Keratinocyte (primary cell): ENCODE results near the gene BNC2. TPM values are rescaled to one million over a fixed set of nuclear protein-coding genes. Genes with fewer than 3 reads are reported as not detected.
A peak's percentile ranks its signal among the peaks of the same experiment; 100 is the strongest.

Source experiments
- DNase-seq: peaks from one replicate; pipeline ENCODE4 v3.0.0-alpha.2; 2011; ENCODE audit warnings: low read depth, missing footprints, low spot score
- FAIRE-seq: peaks from 2 replicates; lab custom pipeline; 2011; peaks lifted over from hg19 to GRCh38; lab: Jason Lieb, UNC
- H2AFZ ChIP-seq: 2 replicates; pipeline ENCODE4 v1.6.0; 2012; ENCODE audit warnings: low read length, control low read depth, inconsistent platforms; ENCODE audit not compliant: control insufficient read depth
- H3K27ac ChIP-seq: 2 replicates; pipeline ENCODE4 v1.5.1; 2011; ENCODE audit warnings: low read length; ENCODE audit not compliant: control insufficient read depth, insufficient read depth
- H3K27me3 ChIP-seq: 3 replicates; pipeline ENCODE4 v1.6.0; 2011; ENCODE audit warnings: low read length; ENCODE audit not compliant: control insufficient read depth, insufficient read depth; ENCODE audit errors: extremely low read depth
- H3K36me3 ChIP-seq, 2 experiments: 2 replicates in 1 of 2; 3 replicates in 1 of 2; pipeline ENCODE4 v1.5.1; 2011; ENCODE audit warnings: low read length in 2 of 2, mild to moderate bottlenecking in 1 of 2; ENCODE audit not compliant: control insufficient read depth in 2 of 2, insufficient read depth in 2 of 2; ENCODE audit errors: extremely low read depth in 1 of 2
- H3K4me1 ChIP-seq: 3 replicates; pipeline ENCODE4 v1.5.1; 2011; ENCODE audit warnings: low read length; ENCODE audit not compliant: control insufficient read depth, insufficient read depth; ENCODE audit errors: extremely low read depth
- H3K4me2 ChIP-seq: 3 replicates; pipeline ENCODE4 v1.6.0; 2011; ENCODE audit warnings: low read depth, low read length; ENCODE audit not compliant: control insufficient read depth, insufficient read depth; ENCODE audit errors: extremely low read depth
- H3K4me3 ChIP-seq, 3 experiments: fragments of 200-600 bp in 1 of 3; sonication (generic) in 1 of 3; 2 replicates in 2 of 3; 3 replicates in 1 of 3; pipeline ENCODE4 v1.5.1; 2011 to 2016; ENCODE audit warnings: low read length in 3 of 3, mild to moderate bottlenecking in 3 of 3, control low read depth in 2 of 3, inconsistent platforms in 1 of 3, low read depth in 1 of 3, mixed read lengths in 1 of 3, mixed run types in 1 of 3, moderate library complexity in 1 of 3; ENCODE audit not compliant: control insufficient read depth in 2 of 3, insufficient read depth in 2 of 3; ENCODE audit errors: extremely low read depth in 1 of 3
- H3K79me2 ChIP-seq: 2 replicates; pipeline ENCODE4 v1.6.0; 2012; ENCODE audit warnings: low read length; ENCODE audit not compliant: control insufficient read depth, insufficient read depth
- H3K9ac ChIP-seq: 3 replicates; pipeline ENCODE4 v1.6.0; 2011; ENCODE audit warnings: low read length; ENCODE audit not compliant: control insufficient read depth, insufficient read depth; ENCODE audit errors: extremely low read depth
- H3K9me1 ChIP-seq: 3 replicates; pipeline ENCODE4 v1.6.0; 2011; ENCODE audit warnings: low read length; ENCODE audit not compliant: control insufficient read depth, insufficient read depth; ENCODE audit errors: extremely low read depth
- H3K9me3 ChIP-seq: 2 replicates; pipeline ENCODE4 v1.5.1; 2012; ENCODE audit warnings: low read depth, low read length; ENCODE audit not compliant: control insufficient read depth
- H4K20me1 ChIP-seq: 3 replicates; pipeline ENCODE4 v1.6.0; 2011; ENCODE audit warnings: low read length; ENCODE audit not compliant: control insufficient read depth, insufficient read depth; ENCODE audit errors: extremely low read depth
- EZH2 ChIP-seq: IDR thresholded peaks from one replicate; pipeline ENCODE4 v1.6.1; 2012; ENCODE audit warnings: inconsistent platforms, mild to moderate bottlenecking, low read length, moderate library complexity
- dilution Hi-C: fragments of 300-500 bp; cut with MboI; formaldehyde crosslinking; loops from one replicate; pipeline ENCODE4 v1.7.0; 2020; ENCODE audit warnings: low sequenced_read_pairs; ENCODE audit not compliant: extremely low pct_ligation_motif_present
- polyA plus RNA-seq, 5 experiments: library from polyadenylated mRNA; depleted of rRNA in 3 of 5; stranded (reverse) in 3 of 5; stranded (forward) in 1 of 5; unstranded in 1 of 5; fragments of >200 nt; gene quantifications; 1 replicate in 1 of 5; 2 replicates in 3 of 5; 3 replicates in 1 of 5; pipeline versions ENCODE4 v1.2.1 to v1.2.3, GENCODE V29; 2011 to 2012; ENCODE audit warnings: missing spikeins in 2 of 5, low read depth in 1 of 5, low replicate concordance in 1 of 5
- TF ChIP-seq, protein P1 (sequence below), 3 experiments: IDR thresholded peaks in 1 of 3; conservative IDR thresholded peaks in 1 of 3; optimal IDR thresholded peaks in 1 of 3; 2 replicates in 2 of 3; 3 replicates in 1 of 3; pipeline versions ENCODE3 to v1.5.1; 2011; ENCODE audit warnings: low read length in 3 of 3, mild to moderate bottlenecking in 3 of 3, moderate library complexity in 2 of 3, control low read depth in 1 of 3, inconsistent platforms in 1 of 3; ENCODE audit not compliant: insufficient read depth in 2 of 3; ENCODE audit errors: extremely low read depth in 1 of 3

Gene BNC2
- polyA plus RNA-seq, 1 donor (not counting 4 experiments of a cell fraction or from before 2014, with no cell fraction given), result 1.1 TPM

DNA sequence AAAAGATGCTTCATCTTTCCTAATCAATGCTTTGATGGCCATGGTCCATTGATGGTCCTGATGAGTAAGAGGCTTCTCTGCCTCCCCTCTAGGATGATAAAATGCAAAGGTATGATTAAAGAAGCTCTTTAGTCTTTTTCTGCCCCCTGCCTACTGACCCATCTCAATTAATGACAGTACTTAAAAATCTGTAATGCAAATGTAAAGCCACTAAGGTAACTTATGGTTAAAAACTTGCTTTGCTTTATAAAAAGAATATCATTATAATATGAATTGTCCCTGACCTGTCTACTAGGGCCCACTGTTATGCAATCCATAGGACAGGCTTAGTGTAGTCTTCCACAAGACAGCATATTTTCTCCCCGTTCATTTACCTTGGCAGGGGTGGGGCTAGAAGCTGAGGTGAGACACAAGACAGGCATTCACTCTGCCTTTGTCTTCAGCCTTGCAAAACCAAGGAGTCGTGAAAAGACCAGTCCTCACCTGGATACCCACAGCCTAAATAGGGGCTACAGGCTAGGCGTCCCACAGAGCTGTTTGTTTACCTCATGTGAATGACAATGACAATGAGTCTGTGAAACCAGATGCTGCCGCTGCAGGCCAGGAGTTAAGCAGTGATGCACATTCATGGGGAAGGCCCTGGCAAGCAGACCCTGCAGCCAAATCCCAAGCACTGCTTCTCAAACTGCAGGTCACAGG is 60.4 kb downstream of the BNC2 start:
- Histone ChIP-seq H4K20me1 (no peaks in the 10 kb centered on the region), H3K9me1 (no peaks in the 10 kb centered on the region), H3K4me1 (peaks cover 4% of the 10 kb centered on the region), H2AFZ (no peak overlapping the region), H3K79me2 (no peaks in the 10 kb centered on the region), H3K4me3 (no peak overlapping the region), H3K27me3 (no peaks in the 10 kb centered on the region), H3K9me3 (no peaks in the 10 kb centered on the region), H3K27ac (no peak overlapping the region), H3K4me2 (no peak overlapping the region), H3K36me3 (no peaks in the 10 kb centered on the region), H3K9ac (no peak overlapping the region)
- dilution Hi-C loops, result no loop called here
- peak; percentile 39 for FAIRE-seq
- no peak for TF ChIP-seq EZH2
- TF ChIP-seq, protein P1, sequence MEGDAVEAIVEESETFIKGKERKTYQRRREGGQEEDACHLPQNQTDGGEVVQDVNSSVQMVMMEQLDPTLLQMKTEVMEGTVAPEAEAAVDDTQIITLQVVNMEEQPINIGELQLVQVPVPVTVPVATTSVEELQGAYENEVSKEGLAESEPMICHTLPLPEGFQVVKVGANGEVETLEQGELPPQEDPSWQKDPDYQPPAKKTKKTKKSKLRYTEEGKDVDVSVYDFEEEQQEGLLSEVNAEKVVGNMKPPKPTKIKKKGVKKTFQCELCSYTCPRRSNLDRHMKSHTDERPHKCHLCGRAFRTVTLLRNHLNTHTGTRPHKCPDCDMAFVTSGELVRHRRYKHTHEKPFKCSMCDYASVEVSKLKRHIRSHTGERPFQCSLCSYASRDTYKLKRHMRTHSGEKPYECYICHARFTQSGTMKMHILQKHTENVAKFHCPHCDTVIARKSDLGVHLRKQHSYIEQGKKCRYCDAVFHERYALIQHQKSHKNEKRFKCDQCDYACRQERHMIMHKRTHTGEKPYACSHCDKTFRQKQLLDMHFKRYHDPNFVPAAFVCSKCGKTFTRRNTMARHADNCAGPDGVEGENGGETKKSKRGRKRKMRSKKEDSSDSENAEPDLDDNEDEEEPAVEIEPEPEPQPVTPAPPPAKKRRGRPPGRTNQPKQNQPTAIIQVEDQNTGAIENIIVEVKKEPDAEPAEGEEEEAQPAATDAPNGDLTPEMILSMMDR (optimal IDR thresholded peaks at IDR 0.05 in 1 of 3, IDR thresholded peaks at IDR 0.05 in 1 of 3, conservative IDR thresholded peaks at IDR 0.05 in 1 of 3; ENCODE audit: extremely low read depth in 1 of 3, insufficient read depth in 2 of 3, low read length in 3 of 3), result no peak
- no peak for DNase-seq

DNA sequence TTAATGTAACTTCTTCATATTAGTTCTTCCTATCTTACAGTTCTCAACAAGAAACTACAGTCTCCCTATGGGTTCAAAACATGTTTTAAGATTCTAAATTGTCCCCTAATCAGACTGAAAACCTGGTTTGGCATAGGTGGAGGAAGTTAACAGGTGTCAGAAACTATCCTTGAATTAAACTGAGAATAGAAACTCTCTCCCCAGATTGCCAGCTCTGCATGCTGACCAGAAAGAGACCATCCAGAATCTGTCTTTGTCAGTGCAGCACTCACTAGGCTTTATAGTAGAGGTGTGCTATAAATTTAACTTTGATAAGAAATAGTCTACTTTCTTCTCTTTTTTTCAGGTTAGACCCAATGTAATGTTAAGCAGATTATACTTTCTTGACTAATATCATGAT is 63.8 kb downstream of the BNC2 start:
- H3K36me3 ChIP-seq, result no peaks in the 10 kb centered on the region
- H3K27ac ChIP-seq, result no peak overlapping the region
- no peak overlapping the region for H2AFZ ChIP-seq
- no peak overlapping the region for H3K9ac ChIP-seq
- H4K20me1 ChIP-seq, result no peaks in the 10 kb centered on the region
- no peak overlapping the region for H3K4me3 ChIP-seq
- H3K4me1 ChIP-seq, result peaks cover 4% of the 10 kb centered on the region
- H3K79me2 ChIP-seq, result no peaks in the 10 kb centered on the region
- DNase-seq (no peak), FAIRE-seq (no peak)
- no peaks in the 10 kb centered on the region for H3K27me3 ChIP-seq
- no peak overlapping the region for H3K4me2 ChIP-seq
- dilution Hi-C loops, result no loop called here
- no peaks in the 10 kb centered on the region for H3K9me1 ChIP-seq
- TF ChIP-seq, protein P1 (optimal IDR thresholded peaks at IDR 0.05 in 1 of 3, IDR thresholded peaks at IDR 0.05 in 1 of 3, conservative IDR thresholded peaks at IDR 0.05 in 1 of 3; ENCODE audit: extremely low read depth in 1 of 3, insufficient read depth in 2 of 3, low read length in 3 of 3), result no peak
- no peak for TF ChIP-seq EZH2
- H3K9me3 ChIP-seq, result no peaks in the 10 kb centered on the region
